ENCODE data around the gene ZNF92.
"Not testable (repeated sequence)": the region's sequence is repeated elsewhere in the genome, so short reads cannot be mapped to it uniquely, and the experiment has no call there.

ZNF92 gene

DNA sequence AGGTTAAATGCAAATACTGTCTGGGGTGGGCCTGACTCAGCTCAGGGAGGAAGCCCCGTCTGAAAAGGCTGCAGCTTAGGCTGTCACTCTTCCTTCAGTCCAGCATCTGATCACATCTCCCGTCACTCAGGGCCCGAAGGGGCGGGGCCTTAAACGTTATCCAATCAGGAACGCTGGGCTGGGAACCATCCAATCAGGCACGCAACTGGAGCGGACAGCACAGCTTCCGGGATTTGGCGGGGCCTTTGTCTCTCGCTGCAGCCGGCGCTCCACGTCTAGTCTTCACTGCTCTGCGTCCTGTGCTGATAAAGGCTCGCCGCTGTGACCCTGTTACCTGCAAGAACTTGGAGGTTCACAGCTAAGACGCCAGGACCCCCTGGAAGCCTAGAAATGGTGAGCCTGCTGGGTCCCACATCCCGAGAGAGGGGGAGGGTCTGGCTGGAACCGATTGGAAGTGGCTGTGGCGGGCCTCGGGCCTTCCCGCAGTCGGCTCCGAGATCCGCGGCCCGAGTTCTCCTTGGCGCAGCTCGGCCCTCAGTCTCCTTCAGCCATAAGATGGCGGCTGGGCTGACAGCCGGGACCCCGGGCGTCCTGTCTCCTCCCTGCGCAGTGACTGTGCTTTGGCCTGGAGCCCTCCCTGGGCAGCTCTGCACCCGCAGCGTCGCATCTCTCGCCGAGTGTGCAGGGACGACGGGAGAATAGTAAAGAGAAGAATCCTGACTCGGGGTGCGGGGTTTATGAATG lies at the start of gene ZNF92:
TSS of gene ZNF92 (plus strand) at position 248 of the 744 bp plus-strand sequence. CDS start at position 391, 143 bp downstream.
- in situ Hi-C loops (cut with MboI; ENCODE audit: low sequenced_read_pairs), result no loop called here

DNA sequence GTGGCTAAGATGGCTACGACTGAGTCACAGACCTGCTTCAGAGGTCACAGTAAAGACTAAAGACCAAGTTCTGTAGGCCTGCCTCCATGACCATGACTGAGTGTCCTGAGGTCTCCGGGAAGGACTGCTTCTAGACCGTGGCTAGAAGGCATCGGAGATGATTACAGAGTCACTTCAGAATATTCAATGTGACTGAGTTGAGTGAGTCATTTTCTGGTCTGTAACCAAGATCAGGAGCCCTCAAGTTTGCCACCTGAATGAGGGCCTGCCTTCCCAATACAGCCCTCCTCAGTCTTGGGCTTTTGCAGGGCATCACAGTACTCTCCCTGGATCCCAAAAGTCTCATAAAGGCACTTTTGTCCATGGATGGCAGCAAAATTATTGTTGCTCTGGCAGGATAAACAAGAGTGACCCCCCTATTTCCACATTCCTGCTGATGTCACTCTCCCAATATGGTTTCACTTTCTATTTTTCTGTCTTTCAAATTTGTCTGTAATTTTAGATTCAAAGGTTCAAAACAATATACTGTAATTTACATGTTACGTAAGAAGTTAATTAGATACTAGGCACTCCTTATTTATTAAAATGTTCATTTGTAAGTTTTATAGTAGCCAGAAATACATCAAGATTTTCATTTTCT lies 47.7 kb upstream of the ZNF92 start:
- in situ Hi-C loops (cut with MboI; ENCODE audit: low sequenced_read_pairs), result no loop called here

DNA sequence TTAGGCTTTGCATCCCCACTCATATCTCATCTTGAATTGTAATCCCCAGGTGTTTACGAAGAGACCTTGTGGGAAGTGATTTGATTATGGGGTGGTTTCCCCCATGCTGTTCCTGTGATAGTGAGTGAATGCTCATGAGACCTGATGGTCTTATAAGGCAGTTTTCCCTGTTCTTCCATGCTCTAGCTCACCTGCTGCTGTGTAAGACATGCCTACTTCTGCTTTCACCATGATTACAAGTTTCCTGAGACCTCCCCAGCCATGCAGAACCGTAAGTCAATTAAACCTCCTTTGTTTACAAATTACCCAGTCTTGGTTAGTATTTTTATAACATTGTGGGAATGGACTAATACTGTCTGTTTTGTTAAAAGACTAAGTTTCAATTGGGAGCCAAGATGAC lies 35.3 kb upstream of the ZNF92 start:
- in situ Hi-C loops (cut with MboI; ENCODE audit: low sequenced_read_pairs), result no loop called here

DNA sequence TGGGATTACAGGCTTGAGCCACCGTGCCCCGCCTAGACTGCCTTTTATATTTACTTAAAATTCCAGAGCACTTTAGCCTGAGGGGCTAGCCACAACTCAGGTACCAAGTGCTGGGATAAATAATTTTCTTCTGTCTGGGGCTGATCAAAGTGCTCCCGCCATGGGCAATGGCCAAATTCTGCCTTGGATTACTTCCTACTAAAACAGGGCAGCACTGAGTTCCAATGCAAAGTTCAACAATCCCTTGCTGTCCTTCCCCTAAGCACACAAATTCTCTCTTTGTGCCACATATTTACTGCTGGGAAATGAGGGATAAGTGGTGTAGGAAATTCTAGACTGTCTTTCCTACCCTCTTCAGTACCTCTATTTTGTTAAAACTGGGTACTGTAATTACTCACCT lies 34.4 kb upstream of the ZNF92 start:
- in situ Hi-C loops (cut with MboI; ENCODE audit: low sequenced_read_pairs), result no loop called here

DNA sequence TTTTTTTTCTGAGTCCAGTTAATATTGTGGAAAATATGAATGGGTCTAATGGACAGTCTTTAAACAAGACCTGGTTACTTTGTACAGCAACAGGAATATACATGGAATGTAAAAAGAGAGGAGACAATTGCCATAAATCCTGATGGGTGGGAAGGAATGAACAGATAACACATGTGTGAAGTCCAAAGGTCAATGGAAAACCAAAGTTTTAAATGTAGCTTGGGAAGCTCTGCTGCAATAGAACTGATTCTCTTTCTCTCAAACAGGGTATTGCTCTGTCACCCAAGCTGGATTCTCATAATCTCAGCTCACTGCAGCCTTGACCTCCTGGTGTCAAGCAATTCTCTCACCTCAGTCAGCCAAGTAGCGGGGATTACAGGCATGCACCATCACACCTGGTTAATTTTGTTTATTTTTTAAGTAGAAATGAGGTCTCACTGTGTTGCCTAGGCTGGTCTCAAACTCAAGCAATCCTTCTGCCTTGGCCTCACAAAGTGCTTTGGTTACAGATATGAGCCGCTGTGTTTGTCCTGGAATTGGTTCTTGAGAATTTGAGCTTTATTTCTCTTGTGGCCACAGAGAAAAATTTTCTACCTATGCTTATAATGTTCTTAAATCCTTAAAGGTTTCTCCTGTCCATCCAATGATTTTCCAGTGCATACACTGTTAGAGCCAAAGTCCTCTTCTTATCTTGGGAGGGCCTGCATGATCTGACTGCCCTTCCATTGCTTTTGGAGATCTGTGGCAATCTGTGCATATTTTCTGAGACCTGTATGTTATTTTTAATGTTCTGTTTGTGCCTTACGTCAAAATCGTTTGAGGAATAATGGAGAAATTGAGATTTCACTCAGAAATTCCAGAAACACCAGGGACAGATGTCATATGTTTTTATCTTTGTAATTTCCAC lies 30.7 kb upstream of the ZNF92 start:
- in situ Hi-C loops (cut with MboI; ENCODE audit: low sequenced_read_pairs), result no loop called here

DNA sequence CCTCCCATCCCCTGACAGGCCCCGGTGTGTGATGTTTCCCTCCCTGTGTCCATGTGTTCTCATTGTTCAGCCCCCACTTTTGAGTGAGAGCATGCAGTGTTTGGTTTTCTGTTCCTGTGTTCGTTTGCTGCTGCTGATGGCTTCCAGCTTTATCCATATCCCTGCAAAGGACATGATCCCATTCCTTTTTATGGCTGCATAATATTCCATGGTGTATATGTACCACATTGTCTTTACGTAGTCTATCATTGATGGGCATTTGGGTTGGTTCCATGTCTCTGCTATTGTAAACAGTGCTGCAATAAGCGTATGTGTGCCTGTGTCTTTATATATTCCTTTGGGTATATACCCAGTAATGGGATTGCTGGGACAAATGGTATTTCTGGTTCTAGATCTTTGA lies 29.1 kb upstream of the ZNF92 start:
- in situ Hi-C loops (cut with MboI; ENCODE audit: low sequenced_read_pairs), result not testable (repeated sequence)

DNA sequence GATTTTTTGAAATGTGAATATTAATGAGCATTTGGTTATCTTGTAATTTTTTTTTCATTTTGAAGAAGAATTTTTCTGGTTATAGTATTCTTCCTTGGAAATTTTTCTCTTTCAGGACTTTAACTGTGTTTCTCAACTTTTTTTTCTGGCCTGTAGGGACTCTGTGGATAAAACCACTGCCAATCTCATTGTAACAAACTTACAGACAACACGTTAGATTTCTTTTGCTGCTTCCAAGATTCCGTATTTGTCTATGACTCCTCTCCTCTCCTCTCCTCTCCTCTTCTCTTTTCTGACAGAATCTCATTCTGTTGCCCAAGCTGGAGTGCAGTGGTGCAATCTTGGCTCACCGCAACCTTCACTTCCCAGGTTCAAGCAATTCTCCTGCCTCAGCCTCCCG lies 19.4 kb upstream of the ZNF92 start:
- in situ Hi-C loops (cut with MboI; ENCODE audit: low sequenced_read_pairs), result no loop called here

DNA sequence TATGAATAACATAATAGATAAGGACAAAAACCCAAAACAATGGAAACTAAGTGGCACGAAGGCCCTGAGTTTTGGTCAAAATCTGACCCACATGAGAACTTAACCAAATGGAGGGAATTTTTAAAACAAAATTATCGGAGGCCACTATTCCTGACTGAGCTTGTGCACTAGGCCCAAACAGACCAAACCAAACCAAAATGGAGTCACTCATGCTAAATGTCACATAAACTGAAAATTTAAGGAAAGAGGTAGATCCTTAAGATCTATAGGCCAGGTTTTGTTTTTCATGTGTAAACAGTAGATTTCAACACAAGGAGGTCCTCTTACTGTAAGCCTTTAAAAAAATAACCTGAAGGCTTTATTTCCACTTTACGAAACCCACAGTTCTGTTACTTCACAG lies 3.8 kb upstream of the ZNF92 start:
- in situ Hi-C loops (cut with MboI; ENCODE audit: low sequenced_read_pairs), result no loop called here

DNA sequence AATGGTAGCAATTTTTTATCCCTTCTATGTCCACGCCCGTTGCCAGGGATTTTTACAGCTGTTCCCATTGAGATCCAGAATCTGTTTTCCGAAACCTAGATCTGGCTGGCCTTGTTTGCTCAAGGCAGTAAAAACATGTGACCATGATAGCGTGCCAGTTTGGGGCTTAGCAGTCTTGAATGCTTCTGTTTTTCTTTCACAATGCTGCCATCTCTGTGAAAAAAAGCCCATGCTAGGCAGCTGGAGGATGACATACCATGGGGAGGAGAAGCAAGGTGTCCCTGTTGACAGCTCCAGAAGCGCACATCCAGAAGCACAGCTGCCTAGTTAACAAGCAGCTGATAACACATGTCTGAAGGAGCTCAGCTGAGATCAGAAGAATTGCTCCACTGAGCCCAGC lies 2.2 kb upstream of the ZNF92 start:
- in situ Hi-C loops (cut with MboI; ENCODE audit: low sequenced_read_pairs), result no loop called here

DNA sequence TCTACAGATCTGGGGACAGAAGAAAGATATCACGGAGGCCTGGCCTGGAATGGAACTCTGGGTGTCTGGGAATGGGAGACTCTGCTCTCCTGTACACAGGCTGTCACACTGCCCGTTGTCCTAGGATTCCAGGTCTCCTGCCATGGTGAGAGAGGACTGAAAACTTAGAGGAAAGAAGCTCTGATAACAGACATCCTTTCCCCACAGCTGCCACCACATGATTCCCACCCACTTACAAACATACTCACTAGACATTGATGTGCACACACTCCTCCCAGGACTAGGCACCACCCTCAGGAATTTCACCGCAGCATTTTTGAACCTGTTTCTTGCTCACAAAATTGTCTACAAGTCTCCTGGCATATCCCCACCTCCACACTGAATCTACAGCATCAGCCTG lies 5.7 kb downstream of the ZNF92 start:
- in situ Hi-C loops (cut with MboI; ENCODE audit: low sequenced_read_pairs), result no loop called here

DNA sequence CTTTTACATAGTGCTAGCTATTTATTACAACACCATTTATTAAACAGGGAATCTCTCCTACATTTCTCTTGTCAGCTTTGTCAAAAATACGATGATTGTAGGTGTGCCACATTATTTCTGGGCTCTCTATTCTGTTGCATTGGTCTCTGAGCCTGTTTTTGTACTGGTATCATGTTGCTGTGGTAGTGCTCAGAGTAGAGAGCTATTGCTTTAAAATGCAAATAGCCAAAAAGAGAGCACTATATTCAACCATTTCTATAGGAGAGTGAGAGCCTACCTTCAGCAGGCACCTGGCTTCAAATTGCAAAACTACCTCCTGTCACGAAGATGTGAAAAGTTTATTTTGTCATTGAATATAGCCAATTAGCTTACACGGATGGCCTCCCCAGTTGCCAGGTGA lies 8.1 kb downstream of the ZNF92 start:
- in situ Hi-C loops (cut with MboI; ENCODE audit: low sequenced_read_pairs), result no loop called here

DNA sequence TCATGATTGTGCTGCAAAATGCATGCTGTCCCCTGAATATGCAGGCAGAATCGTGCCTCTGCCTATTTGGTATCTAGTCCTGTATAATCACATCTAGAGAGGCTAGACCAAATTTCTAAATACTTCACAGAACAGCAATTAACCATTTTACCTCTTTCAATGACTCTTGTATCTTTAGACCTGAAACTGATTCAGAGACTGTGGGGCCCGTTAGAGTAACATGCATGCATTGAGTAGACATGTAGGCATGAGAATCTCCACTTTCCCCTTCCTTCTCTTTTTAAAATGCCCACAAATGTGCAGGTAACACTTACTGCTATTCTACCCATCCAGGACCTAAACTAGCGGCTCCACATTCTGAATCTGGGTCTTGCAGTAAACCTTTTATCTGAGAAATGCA lies 8.8 kb downstream of the ZNF92 start:
- in situ Hi-C loops (cut with MboI; ENCODE audit: low sequenced_read_pairs), result no loop called here

DNA sequence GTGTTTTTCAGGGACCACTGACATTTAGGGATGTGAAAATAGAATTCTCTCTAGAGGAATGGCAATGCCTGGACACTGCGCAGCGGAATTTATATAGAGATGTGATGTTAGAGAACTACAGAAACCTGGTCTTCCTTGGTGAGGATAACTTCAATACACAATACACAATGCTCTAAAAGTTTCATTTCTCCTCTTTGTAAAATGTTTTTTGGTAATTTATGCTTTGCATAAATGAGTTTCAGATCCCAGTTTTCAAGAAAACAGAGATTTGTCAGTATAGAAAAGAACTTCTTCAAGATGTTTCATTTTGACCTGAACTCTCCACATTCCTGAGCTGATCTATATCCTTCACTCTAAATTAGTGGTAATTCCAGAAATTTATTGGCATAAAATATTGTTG lies 14.2 kb downstream of the ZNF92 start:
- in situ Hi-C loops (cut with MboI; ENCODE audit: low sequenced_read_pairs), result no loop called here

DNA sequence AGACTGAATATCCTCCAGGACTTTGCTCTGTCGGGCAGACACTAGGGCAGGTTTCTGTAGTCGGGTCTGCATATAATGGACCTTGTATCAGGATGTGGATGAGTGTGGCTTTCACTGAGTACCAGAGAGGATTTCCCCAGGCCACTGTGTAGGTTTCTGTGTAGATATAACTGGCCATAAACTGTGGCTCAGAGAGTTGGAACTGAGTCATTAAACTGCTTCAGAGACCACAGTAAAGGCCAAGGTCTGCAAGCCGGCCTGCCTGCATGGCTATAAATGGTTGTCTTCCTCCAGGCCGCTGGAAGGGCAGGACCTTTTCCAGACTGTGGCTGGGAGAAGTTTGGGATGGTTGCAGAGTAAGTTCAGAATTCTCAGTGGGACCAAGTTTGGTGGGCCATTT lies 16.9 kb downstream of the ZNF92 start:
- in situ Hi-C loops (cut with MboI; ENCODE audit: low sequenced_read_pairs), result no loop called here

DNA sequence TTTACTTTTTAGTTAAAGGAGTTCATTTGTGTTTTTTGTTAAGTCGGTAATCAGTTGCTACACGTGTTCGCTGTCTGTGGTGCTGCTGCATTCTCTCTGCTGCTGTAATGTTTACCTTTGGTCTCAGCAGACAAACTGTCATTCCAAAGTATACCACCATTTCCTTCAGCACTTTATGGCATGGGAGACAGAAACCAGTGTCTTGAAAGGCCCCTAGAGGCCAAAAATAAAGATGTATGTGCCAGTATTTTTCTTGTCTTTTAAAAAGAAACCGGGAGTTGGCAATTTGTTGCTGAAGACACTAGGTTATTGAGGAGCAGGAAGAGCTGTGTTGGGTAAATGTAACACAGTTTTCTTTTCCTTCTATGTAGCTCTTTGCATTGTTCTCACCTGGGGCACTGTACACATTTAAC lies 24.1 kb downstream of the ZNF92 start:
- in situ Hi-C loops (cut with MboI; ENCODE audit: low sequenced_read_pairs), result no loop called here

DNA sequence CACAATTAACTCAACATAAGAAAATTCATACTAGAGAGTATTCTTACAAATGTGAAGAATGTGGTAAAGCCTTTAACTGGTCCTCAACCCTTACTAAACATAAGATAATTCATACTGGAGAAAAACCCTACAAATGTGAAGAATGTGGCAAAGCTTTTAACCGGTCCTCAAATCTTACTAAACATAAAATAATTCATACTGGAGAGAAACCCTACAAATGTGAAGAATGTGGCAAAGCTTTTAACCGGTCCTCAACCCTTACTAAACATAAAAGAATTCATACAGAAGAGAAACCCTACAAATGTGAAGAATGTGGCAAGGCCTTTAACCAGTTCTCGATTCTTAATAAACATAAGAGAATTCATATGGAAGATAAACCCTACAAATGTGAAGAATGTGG lies 25.0 kb downstream of the ZNF92 start:
- in situ Hi-C loops (cut with MboI; ENCODE audit: low sequenced_read_pairs), result not testable (repeated sequence)

DNA sequence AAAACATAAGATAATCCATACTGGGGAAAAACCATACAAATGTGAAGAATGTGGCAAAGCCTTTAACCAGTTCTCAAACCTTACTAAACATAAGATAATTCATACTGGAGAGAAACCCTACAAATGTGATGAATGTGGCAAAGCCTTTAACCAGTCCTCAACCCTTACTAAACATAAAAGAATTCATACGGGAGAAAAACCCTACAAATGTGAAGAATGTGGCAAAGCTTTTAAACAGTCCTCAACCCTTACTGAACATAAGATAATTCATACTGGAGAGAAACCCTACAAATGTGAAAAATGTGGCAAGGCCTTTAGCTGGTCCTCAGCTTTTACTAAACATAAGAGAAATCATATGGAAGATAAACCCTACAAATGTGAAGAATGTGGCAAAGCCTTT lies 25.4 kb downstream of the ZNF92 start:
- in situ Hi-C loops (cut with MboI; ENCODE audit: low sequenced_read_pairs), result not testable (repeated sequence)

DNA sequence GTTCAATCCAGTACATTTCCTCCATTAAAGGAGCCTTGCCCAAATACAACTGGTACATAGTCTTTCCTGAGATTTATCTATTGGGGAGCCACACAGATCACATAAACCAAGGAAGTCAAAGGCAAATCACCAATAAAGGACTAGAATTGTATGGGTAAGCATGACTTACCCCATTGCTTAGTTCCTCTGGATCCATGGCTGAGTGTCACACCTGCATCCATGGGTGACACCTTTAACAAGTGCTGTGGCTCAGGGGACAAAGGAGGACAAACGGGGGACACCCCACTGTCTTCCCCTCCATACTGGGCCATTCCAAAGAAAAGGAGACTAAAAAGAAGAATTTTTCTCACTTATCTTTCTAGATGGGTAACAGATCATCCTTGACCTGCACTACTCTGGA lies 30.4 kb downstream of the ZNF92 start:
- in situ Hi-C loops (cut with MboI; ENCODE audit: low sequenced_read_pairs), result no loop called here

DNA sequence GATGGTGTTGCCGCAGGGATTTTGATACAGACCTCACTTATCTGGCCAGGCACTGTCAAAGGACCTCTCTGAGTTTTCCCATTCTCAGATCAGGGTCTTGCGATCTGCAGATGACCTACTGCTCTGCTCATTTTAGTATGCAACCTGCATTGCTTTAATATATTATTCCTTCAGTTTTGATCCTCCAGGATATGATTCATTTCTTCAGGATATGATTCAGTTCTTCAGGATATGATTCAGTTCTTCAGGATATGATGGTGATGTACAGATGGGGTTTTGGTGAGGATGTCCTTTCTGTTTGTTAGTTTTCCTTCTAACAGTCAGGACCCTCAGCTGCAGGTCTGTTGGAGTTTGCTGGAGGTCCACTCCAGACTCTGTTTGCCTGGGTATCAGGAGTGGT lies 33.1 kb downstream of the ZNF92 start:
- in situ Hi-C loops (cut with MboI; ENCODE audit: low sequenced_read_pairs), result not testable (repeated sequence)

DNA sequence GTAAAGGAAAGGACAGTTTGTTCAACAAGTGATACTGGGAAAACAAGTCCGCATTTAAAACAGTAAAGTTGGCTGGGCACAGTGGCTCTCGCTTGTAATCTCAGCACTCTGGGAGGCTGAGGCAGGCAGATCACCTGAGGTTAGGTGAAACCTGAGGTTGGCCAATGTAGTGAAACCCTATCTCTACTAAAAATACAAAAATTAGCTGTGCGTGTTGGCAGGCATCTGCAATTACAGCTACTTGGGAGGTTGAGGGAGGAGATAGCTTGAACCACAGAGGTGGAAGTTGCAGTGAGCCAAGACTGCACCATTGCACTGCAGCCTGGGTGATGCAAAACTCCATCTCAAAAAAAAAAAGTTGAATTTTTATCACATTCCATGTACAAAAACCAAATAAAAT lies 35.7 kb downstream of the ZNF92 start:
- in situ Hi-C loops (cut with MboI; ENCODE audit: low sequenced_read_pairs), result no loop called here

DNA sequence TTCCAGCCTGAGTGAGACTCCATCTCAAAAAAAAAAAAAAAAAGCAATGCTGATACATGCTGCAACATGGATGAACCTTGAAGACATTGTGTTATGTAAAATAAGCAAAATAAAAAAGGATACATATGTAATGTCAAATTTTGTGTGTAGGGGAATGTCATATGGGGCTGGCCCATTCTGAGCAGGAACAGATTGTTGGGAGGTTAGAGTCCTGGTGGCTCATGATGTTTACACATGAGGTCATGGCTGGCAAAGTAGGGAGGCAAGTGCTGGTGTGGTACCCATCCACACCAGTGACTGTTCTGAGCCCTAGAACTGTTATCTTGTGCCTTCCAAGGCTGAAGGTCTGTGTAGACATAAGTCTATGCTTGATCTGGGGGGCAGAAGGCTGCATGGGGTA lies 37.6 kb downstream of the ZNF92 start:
- in situ Hi-C loops (cut with MboI; ENCODE audit: low sequenced_read_pairs), result no loop called here

DNA sequence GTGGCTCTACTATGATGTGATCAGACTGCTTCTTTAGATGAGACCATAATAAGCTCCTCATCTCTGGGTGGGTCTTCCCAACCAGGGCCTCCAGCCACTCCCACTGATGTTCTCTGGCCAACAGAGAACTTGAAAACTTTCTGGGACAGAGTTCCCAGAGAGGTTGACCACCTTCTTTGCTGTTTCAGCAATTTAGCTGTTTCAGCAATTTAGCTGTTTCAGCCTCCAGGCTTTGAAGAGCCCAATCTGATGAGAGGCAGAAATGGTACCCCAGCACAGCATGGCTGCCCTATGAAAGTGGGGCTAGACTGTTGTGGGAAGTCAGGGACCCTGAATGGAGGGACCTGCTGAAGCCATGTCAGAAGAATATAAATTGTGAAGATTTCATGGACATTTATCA lies 49.0 kb downstream of the ZNF92 start:
- in situ Hi-C loops (cut with MboI; ENCODE audit: low sequenced_read_pairs), result no loop called here

All from HL-60/S4 (cell line).